ENCODE measurements around the gene CIB2. TPM values are rescaled to one million over a fixed set of nuclear protein-coding genes. Genes with fewer than 3 reads are reported as not detected.

The CIB2 gene
- total and polyA plus RNA-seq, 2 donors, result 11.2 to 50.6 TPM

GRCh38 chr15:78077053-78077870 lies 54.0 kb downstream of the CIB2 start, which contains the start of gene TBC1D2B:
TBC1D2B (minus strand) TSS chr15:78077711; CDS start chr15:78077652, 59 bp downstream.
- Histone ChIP-seq H3K36me3 (ENCODE audit: control insufficient read depth in 2 of 2, insufficient read depth in 2 of 2, low read length in 1 of 2) (peaks cover 0 to 3% of the 10 kb centered on the region in 2 donors), H3K27ac (ENCODE audit: low read depth in 1 of 2, low read length in 1 of 2) (peak within 1 kb of the TSS; percentile 33 to 86), H3K27me3 (ENCODE audit: control insufficient read depth in 2 of 2, insufficient read depth in 1 of 2, low read length in 1 of 2) (no peaks in the 10 kb centered on the region), H3K4me1 (ENCODE audit: control insufficient read depth in 2 of 2, insufficient read depth in 2 of 2, low read length in 2 of 2) (peaks cover 13 to 38% of the 10 kb centered on the region in 2 donors), H3K4me3 (ENCODE audit: low read length in 2 of 2) (peak within 1 kb of the TSS; percentile 62 to 97), H3K9me3 (ENCODE audit: control insufficient read depth in 2 of 2, insufficient read depth in 1 of 2, low read length in 1 of 2) (no peaks in the 10 kb centered on the region)
- WGBS, result 1% methylated on average over 103 of the region's 104 CpGs
- peak in 4 of 9 donors; percentile 55 to 77 (median 70) for DNase-seq (ENCODE audit: low read depth in 6 of 9, low spot score in 9 of 9)

GRCh38 chr15:78076231-78077052 lies 54.8 kb downstream of the CIB2 start:
- Histone ChIP-seq H3K27ac (ENCODE audit: low read depth in 1 of 2, low read length in 1 of 2) (peak overlapping the region; percentile 63 to 86), H3K4me3 (ENCODE audit: low read length in 2 of 2) (peak overlapping the region; percentile 62 to 97), H3K9me3 (ENCODE audit: control insufficient read depth in 2 of 2, insufficient read depth in 1 of 2, low read length in 1 of 2) (no peaks in the 10 kb centered on the region), H3K27me3 (ENCODE audit: control insufficient read depth in 2 of 2, insufficient read depth in 1 of 2, low read length in 1 of 2) (no peaks in the 10 kb centered on the region), H3K36me3 (ENCODE audit: control insufficient read depth in 2 of 2, insufficient read depth in 2 of 2, low read length in 1 of 2) (peaks cover 0 to 6% of the 10 kb centered on the region in 2 donors), H3K4me1 (ENCODE audit: control insufficient read depth in 2 of 2, insufficient read depth in 2 of 2, low read length in 2 of 2) (peaks cover 13 to 42% of the 10 kb centered on the region in 2 donors)
- DNase-seq (ENCODE audit: low read depth in 6 of 9, low spot score in 9 of 9), result no peak
- WGBS, result 51% methylated on average over 17 of the region's 17 CpGs

- 65% methylated on average over 7 of the region's 7 CpGs for WGBS
- Histone ChIP-seq H3K9me3 (ENCODE audit: control insufficient read depth in 2 of 2, insufficient read depth in 1 of 2, low read length in 1 of 2) (no peaks in the 10 kb centered on the region), H3K27ac (ENCODE audit: low read depth in 1 of 2, low read length in 1 of 2) (peak overlapping the region in 1 of 2 donors; percentile 63)
Observed at GRCh38 chr15:78075490-78076230, 55.6 kb downstream of the CIB2 start.

GRCh38 chr15:78073046-78073787 lies 58.0 kb downstream of the CIB2 start:
- no peak overlapping the region for H3K4me3 ChIP-seq (ENCODE audit: low read length in 2 of 2)
- no peak for DNase-seq (ENCODE audit: low read depth in 6 of 9, low spot score in 9 of 9)
- WGBS, result 95% methylated on average over 5 of the region's 5 CpGs

More at GRCh38 chr15:78075490-78076230, 55.6 kb downstream of the CIB2 start:
- no peaks in the 10 kb centered on the region for H3K27me3 ChIP-seq (ENCODE audit: control insufficient read depth in 2 of 2, insufficient read depth in 1 of 2, low read length in 1 of 2)
- peaks cover 13 to 46% of the 10 kb centered on the region in 2 donors for H3K4me1 ChIP-seq (ENCODE audit: control insufficient read depth in 2 of 2, insufficient read depth in 2 of 2, low read length in 2 of 2)
- peak in 1 of 9 donors; percentile 33 for DNase-seq (ENCODE audit: low read depth in 6 of 9, low spot score in 9 of 9)
- peaks cover 0 to 6% of the 10 kb centered on the region in 2 donors for H3K36me3 ChIP-seq (ENCODE audit: control insufficient read depth in 2 of 2, insufficient read depth in 2 of 2, low read length in 1 of 2)
- H3K4me3 ChIP-seq (ENCODE audit: low read length in 2 of 2), result peak overlapping the region; percentile 62 to 97

GRCh38 chr15:78072080-78072892 lies 59.0 kb downstream of the CIB2 start:
- 72% methylated on average over 9 of the region's 9 CpGs for WGBS
- Histone ChIP-seq H3K4me3 (ENCODE audit: low read length in 2 of 2) (no peak overlapping the region), H3K4me1 (ENCODE audit: control insufficient read depth in 2 of 2, insufficient read depth in 2 of 2, low read length in 2 of 2) (peaks cover 43 to 73% of the 10 kb centered on the region in 2 donors)

More at GRCh38 chr15:78073046-78073787, 58.0 kb downstream of the CIB2 start:
- Histone ChIP-seq H3K36me3 (ENCODE audit: control insufficient read depth in 2 of 2, insufficient read depth in 2 of 2, low read length in 1 of 2) (peaks cover 0 to 6% of the 10 kb centered on the region in 2 donors), H3K9me3 (ENCODE audit: control insufficient read depth in 2 of 2, insufficient read depth in 1 of 2, low read length in 1 of 2) (no peaks in the 10 kb centered on the region), H3K4me1 (ENCODE audit: control insufficient read depth in 2 of 2, insufficient read depth in 2 of 2, low read length in 2 of 2) (peaks cover 37 to 70% of the 10 kb centered on the region in 2 donors), H3K27me3 (ENCODE audit: control insufficient read depth in 2 of 2, insufficient read depth in 1 of 2, low read length in 1 of 2) (no peaks in the 10 kb centered on the region), H3K27ac (ENCODE audit: low read depth in 1 of 2, low read length in 1 of 2) (peak overlapping the region; percentile 55 to 74)

GRCh38 chr15:78071383-78071782 lies 59.9 kb downstream of the CIB2 start:
- no peak overlapping the region for H3K27ac ChIP-seq (ENCODE audit: low read depth in 1 of 2, low read length in 1 of 2)
- 74% methylated on average over 2 of the region's 2 CpGs for WGBS
- DNase-seq (ENCODE audit: low read depth in 6 of 9, low spot score in 9 of 9), result no peak

More at GRCh38 chr15:78072080-78072892, 59.0 kb downstream of the CIB2 start:
- no peaks in the 10 kb centered on the region for H3K9me3 ChIP-seq (ENCODE audit: control insufficient read depth in 2 of 2, insufficient read depth in 1 of 2, low read length in 1 of 2)
- H3K27ac ChIP-seq (ENCODE audit: low read depth in 1 of 2, low read length in 1 of 2), result peak overlapping the region; percentile 74 to 78
- H3K27me3 ChIP-seq (ENCODE audit: control insufficient read depth in 2 of 2, insufficient read depth in 1 of 2, low read length in 1 of 2), result no peaks in the 10 kb centered on the region
- DNase-seq (ENCODE audit: low read depth in 6 of 9, low spot score in 9 of 9), result peak in 1 of 9 donors; percentile 59
- H3K36me3 ChIP-seq (ENCODE audit: control insufficient read depth in 2 of 2, insufficient read depth in 2 of 2, low read length in 1 of 2), result peaks cover 0 to 6% of the 10 kb centered on the region in 2 donors

GRCh38 chr15:78070049-78070700 lies 61.1 kb downstream of the CIB2 start:
- H3K27me3 ChIP-seq (ENCODE audit: control insufficient read depth in 2 of 2, insufficient read depth in 1 of 2, low read length in 1 of 2), result no peaks in the 10 kb centered on the region
- H3K9me3 ChIP-seq (ENCODE audit: control insufficient read depth in 2 of 2, insufficient read depth in 1 of 2, low read length in 1 of 2), result no peaks in the 10 kb centered on the region
- H3K36me3 ChIP-seq (ENCODE audit: control insufficient read depth in 2 of 2, insufficient read depth in 2 of 2, low read length in 1 of 2), result peaks cover 0 to 9% of the 10 kb centered on the region in 2 donors
- H3K4me3 ChIP-seq (ENCODE audit: low read length in 2 of 2), result no peak overlapping the region
- H3K27ac ChIP-seq (ENCODE audit: low read depth in 1 of 2, low read length in 1 of 2), result peak overlapping the region; percentile 77 to 89
- peaks cover 55 to 78% of the 10 kb centered on the region in 2 donors for H3K4me1 ChIP-seq (ENCODE audit: control insufficient read depth in 2 of 2, insufficient read depth in 2 of 2, low read length in 2 of 2)
- WGBS, result 40% methylated on average over 4 of the region's 4 CpGs
- DNase-seq (ENCODE audit: low read depth in 6 of 9, low spot score in 9 of 9), result peak in 1 of 9 donors; percentile 78

More at GRCh38 chr15:78071383-78071782, 59.9 kb downstream of the CIB2 start:
- peaks cover 0 to 6% of the 10 kb centered on the region in 2 donors for H3K36me3 ChIP-seq (ENCODE audit: control insufficient read depth in 2 of 2, insufficient read depth in 2 of 2, low read length in 1 of 2)
- peaks cover 51 to 78% of the 10 kb centered on the region in 2 donors for H3K4me1 ChIP-seq (ENCODE audit: control insufficient read depth in 2 of 2, insufficient read depth in 2 of 2, low read length in 2 of 2)
- no peaks in the 10 kb centered on the region for H3K27me3 ChIP-seq (ENCODE audit: control insufficient read depth in 2 of 2, insufficient read depth in 1 of 2, low read length in 1 of 2)
- H3K9me3 ChIP-seq (ENCODE audit: control insufficient read depth in 2 of 2, insufficient read depth in 1 of 2, low read length in 1 of 2), result no peaks in the 10 kb centered on the region
- H3K4me3 ChIP-seq (ENCODE audit: low read length in 2 of 2), result no peak overlapping the region
